ENCODE results near the gene LTBP2.

DNA sequence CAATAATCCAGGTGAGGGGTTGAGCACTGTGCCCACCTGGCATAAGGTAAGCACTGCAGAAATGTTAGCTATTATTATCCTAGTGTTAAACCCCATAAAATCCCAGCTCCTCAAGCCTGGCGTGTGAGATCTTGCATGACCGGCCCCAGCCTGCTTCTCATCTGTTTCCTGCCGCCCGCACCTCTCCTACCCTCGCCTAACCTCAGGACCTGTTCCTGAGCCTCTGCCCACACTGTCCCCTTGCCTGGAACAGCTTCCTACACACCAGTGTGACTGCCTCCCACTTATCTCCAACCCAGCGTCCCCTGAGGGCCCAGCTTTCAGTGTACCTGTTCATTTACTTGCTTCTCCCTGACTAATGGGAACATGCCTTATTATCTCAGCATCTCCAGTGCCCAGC lies 93.8 kb downstream of the LTBP2 start:
- no peak for TF ChIP-seq CTCF (IDR thresholded peaks at IDR 0.05)
- TF ChIP-seq POLR2A (IDR thresholded peaks at IDR 0.05): no peak

Data from stomach (tissue), 4 donors.